Endothelial cell of umbilical vein (primary cell): ENCODE data around the gene CIITA. TPM values are rescaled to one million over a fixed set of nuclear protein-coding genes. Genes with fewer than 3 reads are reported as not detected.

Experiments
- BruUV-seq: library from RNA; stranded (reverse); fragments of 400-500 nt; replicated peaks from 2 replicates; lab custom pipeline; 2021; lab: Mats Ljungman, UMichigan
- CTCF ChIA-PET: fragments of 300-600, 350-600 bp; sonication (Branson Sonifier 250); formaldehyde crosslinking; loops from one replicate; lab custom pipeline; 2021; ENCODE audit warnings: antibody characterized with exemption, inconsistent platforms; lab: Charles Lee
- POLR2A ChIA-PET: fragments of 300-600, 350-600 bp; sonication (Branson Sonifier 250); formaldehyde crosslinking; loops from one replicate; lab custom pipeline; 2021; ENCODE audit warnings: antibody characterized with exemption, inconsistent platforms; lab: Charles Lee
- DNase-seq: peaks from one replicate; pipeline ENCODE4 v3.0.0-alpha.2; 2011; ENCODE audit warnings: low read depth, low spot score
- FAIRE-seq: peaks from 2 replicates; lab custom pipeline; 2011; peaks lifted over from hg19 to GRCh38; lab: Jason Lieb, UNC
- H2AFZ ChIP-seq: 2 replicates; pipeline ENCODE4 v1.6.0; 2012; ENCODE audit warnings: low read depth, low read length, control low read depth, inconsistent platforms
- H3K27ac ChIP-seq: 2 replicates; pipeline ENCODE4 v1.5.1; 2011; ENCODE audit warnings: low read depth, mild to moderate bottlenecking, control low read depth, low read length, moderate library complexity; ENCODE audit not compliant: insufficient read depth
- H3K27me3 ChIP-seq, 2 experiments: 2 replicates each; pipeline versions ENCODE4 v1.6.0 to v1.6.1; 2011; ENCODE audit warnings: low read length in 2 of 2, mixed read lengths in 1 of 2; ENCODE audit not compliant: control insufficient read depth in 2 of 2, insufficient read depth in 2 of 2
- H3K36me3 ChIP-seq, 2 experiments: 2 replicates in 1 of 2; 3 replicates in 1 of 2; pipeline ENCODE4 v1.5.1; 2011; ENCODE audit warnings: low read length in 2 of 2, mild to moderate bottlenecking in 1 of 2, moderate library complexity in 1 of 2; ENCODE audit not compliant: control insufficient read depth in 2 of 2, insufficient read depth in 2 of 2; ENCODE audit errors: extremely low read depth in 1 of 2
- H3K4me1 ChIP-seq: 3 replicates; pipeline ENCODE4 v1.5.1; 2011; ENCODE audit warnings: mild to moderate bottlenecking, low read length; ENCODE audit not compliant: control insufficient read depth, insufficient read depth; ENCODE audit errors: extremely low read depth
- H3K4me2 ChIP-seq: 2 replicates; pipeline ENCODE4 v1.6.1; 2011; ENCODE audit warnings: low read length, control low read depth, mixed read lengths; ENCODE audit not compliant: insufficient read depth
- H3K4me3 ChIP-seq, 3 experiments: fragments of 200-600 bp in 1 of 3; sonication (generic), shearing (Covaris generic) in 1 of 3; replicated peaks in 1 of 3; 2 replicates each; pipeline ENCODE4 v1.5.1; 2011 to 2016; ENCODE audit warnings: control low read depth in 3 of 3, low read length in 3 of 3, mild to moderate bottlenecking in 2 of 3, inconsistent platforms in 1 of 3, low read depth in 1 of 3, moderate library complexity in 1 of 3; ENCODE audit not compliant: insufficient read depth in 1 of 3
- H3K79me2 ChIP-seq: 2 replicates; pipeline ENCODE4 v1.6.0; 2012; ENCODE audit warnings: low read length, inconsistent platforms; ENCODE audit not compliant: control insufficient read depth, insufficient read depth
- H3K9ac ChIP-seq: replicated peaks from 2 replicates; pipeline ENCODE3; 2011; ENCODE audit warnings: low read length, control low read depth; ENCODE audit not compliant: insufficient read depth; ENCODE audit errors: extremely low read depth
- H3K9me1 ChIP-seq: replicated peaks from 3 replicates; pipeline ENCODE4 v1.6.0; 2011; ENCODE audit warnings: mild to moderate bottlenecking, low read length; ENCODE audit not compliant: control insufficient read depth, insufficient read depth; ENCODE audit errors: extremely low read depth
- H3K9me3 ChIP-seq: replicated peaks from 2 replicates; pipeline ENCODE4 v1.5.1; 2012; ENCODE audit warnings: low read length, inconsistent platforms; ENCODE audit not compliant: control insufficient read depth, insufficient read depth
- H4K20me1 ChIP-seq: replicated peaks from 2 replicates; pipeline ENCODE3; 2011; ENCODE audit warnings: mild to moderate bottlenecking, low read length; ENCODE audit not compliant: control insufficient read depth, insufficient read depth; ENCODE audit errors: extremely low read depth
- EZH2 ChIP-seq: IDR thresholded peaks from 2 replicates; pipeline ENCODE4 v1.6.1; 2012; ENCODE audit warnings: borderline replicate concordance, low read depth, mild to moderate bottlenecking, moderate library complexity, low read length, inconsistent platforms; ENCODE audit not compliant: severe bottlenecking
- FOS ChIP-seq: IDR thresholded peaks from 2 replicates; pipeline ENCODE4 v1.6.1; 2011; ENCODE audit warnings: mild to moderate bottlenecking, low read length, moderate library complexity, borderline replicate concordance; ENCODE audit not compliant: insufficient read depth
- GATA2 ChIP-seq: IDR thresholded peaks from 2 replicates; pipeline ENCODE4 v1.7.0; 2011; ENCODE audit warnings: low read depth, mild to moderate bottlenecking, moderate library complexity, mixed read lengths, low read length; ENCODE audit not compliant: insufficient read length, insufficient read depth
- JUN ChIP-seq: IDR thresholded peaks from 2 replicates; pipeline ENCODE4 v1.6.1; 2011; ENCODE audit warnings: borderline replicate concordance, low read depth; ENCODE audit not compliant: insufficient read length, insufficient read depth
- MYC ChIP-seq: IDR thresholded peaks from one replicate; pipeline ENCODE4 v1.6.1; 2011; ENCODE audit warnings: mild to moderate bottlenecking, low read depth, low read length
- POLR2A ChIP-seq: IDR thresholded peaks from 2 replicates; pipeline ENCODE4 v1.6.1; 2012; ENCODE audit warnings: low read depth, mild to moderate bottlenecking, control low read depth, low read length
- POLR2AphosphoS5 ChIP-seq: IDR thresholded peaks from 2 replicates; pipeline ENCODE4 v1.6.1; 2012; ENCODE audit warnings: low read depth, mild to moderate bottlenecking, control low read depth, low read length, moderate library complexity; ENCODE audit not compliant: insufficient read depth
- dilution Hi-C: fragments of 300-500 bp; cut with MboI; formaldehyde crosslinking; loops from one replicate; pipeline ENCODE4 v1.15.0; 2019; ENCODE audit warnings: low sequenced_read_pairs; ENCODE audit not compliant: extremely low pct_ligation_motif_present
- intact Hi-C: fragments of 100-400 bp; cut with micrococcal nuclease; formaldehyde crosslinking; loops from one replicate; pipeline ENCODE4 v1.10.0; 2022
- polyA plus RNA-seq, 4 experiments: library from polyadenylated mRNA; depleted of rRNA in 3 of 4; stranded (reverse) in 3 of 4; unstranded in 1 of 4; fragments of >200 nt; gene quantifications; 2 replicates each; pipeline versions ENCODE4 v1.2.1 to v1.2.3, GENCODE V29; 2011 to 2012; ENCODE audit warnings: missing spikeins in 1 of 4
- total RNA-seq: library from RNA; stranded (reverse); gene quantifications from 2 replicates; pipeline ENCODE4 v1.2.3, GENCODE V29; 2021
- TF ChIP-seq, protein P1 (sequence below): IDR thresholded peaks from 2 replicates; pipeline ENCODE4 v1.6.1; 2011; ENCODE audit not compliant: insufficient read depth, insufficient read length
- TF ChIP-seq, protein P2 (sequence below), 2 donors: IDR thresholded peaks; 1 replicate in 1 of 2; 2 replicates in 1 of 2; pipeline ENCODE4 v1.5.1; 2011; ENCODE audit warnings: low read length in 2 of 2, mild to moderate bottlenecking in 2 of 2, moderate library complexity in 2 of 2, control low read depth in 1 of 2, inconsistent platforms in 1 of 2, low read depth in 1 of 2; ENCODE audit not compliant: insufficient read depth in 1 of 2; ENCODE audit errors: extremely low read depth in 1 of 2

Gene CIITA
- total and polyA plus RNA-seq, 2 donors (not counting 3 experiments of a cell fraction or from before 2014, with no cell fraction given), result not detected

DNA sequence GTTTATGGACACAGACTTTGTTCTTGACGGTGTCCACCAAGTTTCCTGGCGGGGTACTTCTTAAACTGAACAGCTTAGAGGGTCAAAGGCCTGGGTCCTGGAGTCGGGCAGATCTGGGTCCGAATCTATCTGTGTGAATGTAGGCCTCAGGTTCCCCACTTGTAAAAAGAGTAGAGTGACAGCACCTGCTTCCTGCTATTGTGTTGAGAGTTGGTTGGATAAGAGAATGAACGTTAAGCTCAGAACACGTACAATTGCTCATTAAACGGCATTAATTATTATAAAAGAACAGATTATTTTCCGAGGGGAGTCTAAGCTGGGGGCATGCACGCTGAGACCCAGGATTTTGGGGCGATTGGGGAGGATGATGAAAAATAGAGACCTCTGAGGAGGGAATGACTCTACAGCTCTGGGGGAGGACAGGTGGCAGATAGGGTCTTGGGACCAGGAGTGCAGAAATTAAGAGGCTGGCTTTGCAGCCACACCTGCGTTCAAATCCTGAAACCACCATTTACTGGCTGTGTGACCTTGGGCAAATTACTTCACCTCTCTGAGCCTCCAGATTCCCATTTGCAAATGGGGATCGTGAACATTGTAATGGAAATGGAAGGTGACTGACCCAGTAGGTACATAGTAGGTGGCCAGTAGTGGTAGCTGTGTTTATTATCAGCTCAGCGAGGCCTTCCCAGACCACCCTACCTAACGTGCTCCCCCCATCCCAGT lies 68.2 kb downstream of the CIITA start:
- H3K27ac ChIP-seq, result peak overlapping the region; percentile 57
- TF ChIP-seq GATA2, result no peak
- no peak for TF ChIP-seq EZH2
- TF ChIP-seq, protein P1, sequence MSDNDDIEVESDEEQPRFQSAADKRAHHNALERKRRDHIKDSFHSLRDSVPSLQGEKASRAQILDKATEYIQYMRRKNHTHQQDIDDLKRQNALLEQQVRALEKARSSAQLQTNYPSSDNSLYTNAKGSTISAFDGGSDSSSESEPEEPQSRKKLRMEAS, result no peak
- CTCF ChIA-PET, result interaction anchor here (1.0 to 2.0 kb wide), 5 partner anchors 9 to 427 kb away, joined by 3 to 20 read pairs (median 4); partner anchors contain the start of gene SOCS1
- H3K9ac ChIP-seq, result peak overlapping the region; percentile 67
- H4K20me1 ChIP-seq, result no peaks in the 10 kb centered on the region
- H3K36me3 ChIP-seq, result no peaks in the 10 kb centered on the region
- H3K9me1 ChIP-seq, result no peaks in the 10 kb centered on the region
- POLR2A ChIA-PET, result interaction anchor here (0.7 to 0.8 kb wide), 2 partner anchors 9 to 311 kb away, joined by 3 read pairs; partner anchors contain the start of gene SOCS1
- dilution Hi-C loops, result no loop called here
- H2AFZ ChIP-seq, result peak overlapping the region; percentile 87
- no peaks in the 10 kb centered on the region for H3K27me3 ChIP-seq
- H3K4me1 ChIP-seq, result peaks cover 28% of the 10 kb centered on the region
- H3K9me3 ChIP-seq, result no peaks in the 10 kb centered on the region
- peak overlapping the region; percentile 65 to 92 (median 80) for H3K4me3 ChIP-seq
- H3K79me2 ChIP-seq, result peaks cover 33% of the 10 kb centered on the region
- FAIRE-seq (peak; percentile 28), DNase-seq (peak; percentile 24)
- intact Hi-C loops, result loop anchor here (10.0 kb wide), 1 partner anchor 560 kb away; the partner anchor contains the start of gene ATF7IP2
- BruUV-seq, result TSS peak; percentile 33
- peak overlapping the region; percentile 79 for H3K4me2 ChIP-seq

DNA sequence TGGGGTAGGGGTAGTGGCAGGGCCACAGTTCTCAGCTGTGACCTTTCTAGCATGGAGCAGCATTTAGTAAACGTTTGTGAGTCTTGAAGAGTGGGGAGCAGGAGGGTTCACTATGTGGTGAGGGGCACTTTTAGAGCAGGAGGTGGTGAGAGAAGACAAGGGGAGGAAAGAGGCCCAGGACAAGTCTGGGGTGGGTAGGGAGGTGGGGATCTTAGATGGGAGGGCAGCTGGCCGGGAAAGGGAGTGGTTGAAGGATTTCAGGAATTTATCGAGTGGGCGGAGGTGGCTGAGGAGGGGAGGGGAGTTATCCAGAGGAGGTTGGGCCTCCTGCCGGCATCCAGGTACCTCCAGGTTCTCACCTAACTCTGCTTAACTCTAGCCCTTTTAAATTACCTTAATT lies 69.3 kb downstream of the CIITA start:
- dilution Hi-C loops (no loop called here), intact Hi-C loops (loop anchor here (10.0 kb wide), 1 partner anchor 562 kb away; the partner anchor contains the start of gene ATF7IP2)
- POLR2A ChIA-PET, result no interaction called here
- Histone ChIP-seq H3K36me3 (no peaks in the 10 kb centered on the region), H3K27ac (no peak overlapping the region), H3K9me3 (no peaks in the 10 kb centered on the region), H4K20me1 (no peaks in the 10 kb centered on the region), H2AFZ (no peak overlapping the region), H3K4me1 (peaks cover 18% of the 10 kb centered on the region), H3K4me3 (no peak overlapping the region), H3K4me2 (no peak overlapping the region), H3K9ac (no peak overlapping the region), H3K79me2 (peaks cover 27% of the 10 kb centered on the region), H3K27me3 (no peaks in the 10 kb centered on the region), H3K9me1 (no peaks in the 10 kb centered on the region)
- FAIRE-seq (no peak), DNase-seq (no peak)
- TF ChIP-seq, protein P2, sequence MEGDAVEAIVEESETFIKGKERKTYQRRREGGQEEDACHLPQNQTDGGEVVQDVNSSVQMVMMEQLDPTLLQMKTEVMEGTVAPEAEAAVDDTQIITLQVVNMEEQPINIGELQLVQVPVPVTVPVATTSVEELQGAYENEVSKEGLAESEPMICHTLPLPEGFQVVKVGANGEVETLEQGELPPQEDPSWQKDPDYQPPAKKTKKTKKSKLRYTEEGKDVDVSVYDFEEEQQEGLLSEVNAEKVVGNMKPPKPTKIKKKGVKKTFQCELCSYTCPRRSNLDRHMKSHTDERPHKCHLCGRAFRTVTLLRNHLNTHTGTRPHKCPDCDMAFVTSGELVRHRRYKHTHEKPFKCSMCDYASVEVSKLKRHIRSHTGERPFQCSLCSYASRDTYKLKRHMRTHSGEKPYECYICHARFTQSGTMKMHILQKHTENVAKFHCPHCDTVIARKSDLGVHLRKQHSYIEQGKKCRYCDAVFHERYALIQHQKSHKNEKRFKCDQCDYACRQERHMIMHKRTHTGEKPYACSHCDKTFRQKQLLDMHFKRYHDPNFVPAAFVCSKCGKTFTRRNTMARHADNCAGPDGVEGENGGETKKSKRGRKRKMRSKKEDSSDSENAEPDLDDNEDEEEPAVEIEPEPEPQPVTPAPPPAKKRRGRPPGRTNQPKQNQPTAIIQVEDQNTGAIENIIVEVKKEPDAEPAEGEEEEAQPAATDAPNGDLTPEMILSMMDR (IDR thresholded peaks at IDR 0.05; ENCODE audit: extremely low read depth in 1 of 2, insufficient read depth in 1 of 2, low read depth in 1 of 2, low read length in 2 of 2), result no peak
- TF ChIP-seq FOS (no peak), MYC (no peak), POLR2AphosphoS5 (no peak), POLR2A (no peak), EZH2 (no peak), GATA2 (no peak), JUN (no peak)
- TF ChIP-seq, protein P1, result no peak
- CTCF ChIA-PET, result no interaction called here
- no TSS peak for BruUV-seq
